WTC11 (cell line): ENCODE data around the gene UBE2H.

Source experiments
- ESRRA ChIP-seq: sonication (generic); formaldehyde crosslinking; IDR thresholded peaks from 2 replicates; pipeline ENCODE4 v1.8.1; 2022; ENCODE audit warnings: mild to moderate bottlenecking, missing genetic modification reagents, borderline replicate concordance
- TEAD4 ChIP-seq: sonication (generic); formaldehyde crosslinking; IDR thresholded peaks from 2 replicates; pipeline ENCODE4 v1.8.0; 2022; ENCODE audit warnings: mild to moderate bottlenecking, missing genetic modification reagents
- TF ChIP-seq, protein P1 (sequence below): fragments of 200-600 bp; IDR thresholded peaks from 2 replicates; pipeline ENCODE4 v1.8.0; 2022; ENCODE audit warnings: antibody characterized with exemption
- TF ChIP-seq, protein P2 (sequence below): sonication (generic); formaldehyde crosslinking; IDR thresholded peaks from 2 replicates; pipeline ENCODE4 v1.8.1; 2023; ENCODE audit warnings: mild to moderate bottlenecking, missing genetic modification reagents, moderate library complexity
- TF ChIP-seq, protein P3 (sequence below): sonication (generic); formaldehyde crosslinking; IDR thresholded peaks from 2 replicates; pipeline ENCODE4 v1.8.0; 2022; ENCODE audit warnings: mild to moderate bottlenecking, missing genetic modification reagents

DNA sequence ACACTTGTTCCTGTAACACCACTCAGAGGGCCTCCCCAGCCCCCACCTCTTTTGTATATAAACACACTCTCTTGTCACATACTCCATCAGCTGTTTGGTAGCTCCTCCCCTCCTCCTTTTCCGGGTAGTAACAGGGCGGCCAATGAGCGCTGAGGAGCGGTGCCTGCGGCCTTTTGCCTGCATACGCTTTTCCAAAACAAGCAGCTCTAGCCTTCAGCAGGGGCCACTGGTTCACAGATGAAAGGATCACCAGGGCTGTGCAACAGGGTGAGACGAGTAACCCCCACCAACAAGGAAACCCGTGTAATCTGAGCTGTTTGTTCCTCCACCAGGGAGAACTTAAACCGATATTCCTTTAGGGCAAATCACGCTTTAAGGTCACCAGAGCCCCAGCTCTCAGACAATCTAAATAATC lies 3.9 kb downstream of the UBE2H start:
- TF ChIP-seq, protein P1, sequence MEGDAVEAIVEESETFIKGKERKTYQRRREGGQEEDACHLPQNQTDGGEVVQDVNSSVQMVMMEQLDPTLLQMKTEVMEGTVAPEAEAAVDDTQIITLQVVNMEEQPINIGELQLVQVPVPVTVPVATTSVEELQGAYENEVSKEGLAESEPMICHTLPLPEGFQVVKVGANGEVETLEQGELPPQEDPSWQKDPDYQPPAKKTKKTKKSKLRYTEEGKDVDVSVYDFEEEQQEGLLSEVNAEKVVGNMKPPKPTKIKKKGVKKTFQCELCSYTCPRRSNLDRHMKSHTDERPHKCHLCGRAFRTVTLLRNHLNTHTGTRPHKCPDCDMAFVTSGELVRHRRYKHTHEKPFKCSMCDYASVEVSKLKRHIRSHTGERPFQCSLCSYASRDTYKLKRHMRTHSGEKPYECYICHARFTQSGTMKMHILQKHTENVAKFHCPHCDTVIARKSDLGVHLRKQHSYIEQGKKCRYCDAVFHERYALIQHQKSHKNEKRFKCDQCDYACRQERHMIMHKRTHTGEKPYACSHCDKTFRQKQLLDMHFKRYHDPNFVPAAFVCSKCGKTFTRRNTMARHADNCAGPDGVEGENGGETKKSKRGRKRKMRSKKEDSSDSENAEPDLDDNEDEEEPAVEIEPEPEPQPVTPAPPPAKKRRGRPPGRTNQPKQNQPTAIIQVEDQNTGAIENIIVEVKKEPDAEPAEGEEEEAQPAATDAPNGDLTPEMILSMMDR: no peak
- TF ChIP-seq ESRRA (CRISPR knock-in tag): no peak
- TF ChIP-seq, protein P2, sequence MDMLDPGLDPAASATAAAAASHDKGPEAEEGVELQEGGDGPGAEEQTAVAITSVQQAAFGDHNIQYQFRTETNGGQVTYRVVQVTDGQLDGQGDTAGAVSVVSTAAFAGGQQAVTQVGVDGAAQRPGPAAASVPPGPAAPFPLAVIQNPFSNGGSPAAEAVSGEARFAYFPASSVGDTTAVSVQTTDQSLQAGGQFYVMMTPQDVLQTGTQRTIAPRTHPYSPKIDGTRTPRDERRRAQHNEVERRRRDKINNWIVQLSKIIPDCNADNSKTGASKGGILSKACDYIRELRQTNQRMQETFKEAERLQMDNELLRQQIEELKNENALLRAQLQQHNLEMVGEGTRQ (CRISPR knock-in tag): no peak
- TF ChIP-seq, protein P3, sequence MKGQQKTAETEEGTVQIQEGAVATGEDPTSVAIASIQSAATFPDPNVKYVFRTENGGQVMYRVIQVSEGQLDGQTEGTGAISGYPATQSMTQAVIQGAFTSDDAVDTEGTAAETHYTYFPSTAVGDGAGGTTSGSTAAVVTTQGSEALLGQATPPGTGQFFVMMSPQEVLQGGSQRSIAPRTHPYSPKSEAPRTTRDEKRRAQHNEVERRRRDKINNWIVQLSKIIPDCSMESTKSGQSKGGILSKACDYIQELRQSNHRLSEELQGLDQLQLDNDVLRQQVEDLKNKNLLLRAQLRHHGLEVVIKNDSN (CRISPR knock-in tag): no peak
- no peak for TF ChIP-seq TEAD4 (CRISPR knock-in tag)
